ENCODE data around the gene LGR6. TPM values are rescaled to one million over a fixed set of nuclear protein-coding genes. Genes with fewer than 3 reads are reported as not detected.

The LGR6 gene
- total and polyA plus RNA-seq, 2 experiments from 2014 or later, result 0.66 to 0.89 TPM

DNA sequence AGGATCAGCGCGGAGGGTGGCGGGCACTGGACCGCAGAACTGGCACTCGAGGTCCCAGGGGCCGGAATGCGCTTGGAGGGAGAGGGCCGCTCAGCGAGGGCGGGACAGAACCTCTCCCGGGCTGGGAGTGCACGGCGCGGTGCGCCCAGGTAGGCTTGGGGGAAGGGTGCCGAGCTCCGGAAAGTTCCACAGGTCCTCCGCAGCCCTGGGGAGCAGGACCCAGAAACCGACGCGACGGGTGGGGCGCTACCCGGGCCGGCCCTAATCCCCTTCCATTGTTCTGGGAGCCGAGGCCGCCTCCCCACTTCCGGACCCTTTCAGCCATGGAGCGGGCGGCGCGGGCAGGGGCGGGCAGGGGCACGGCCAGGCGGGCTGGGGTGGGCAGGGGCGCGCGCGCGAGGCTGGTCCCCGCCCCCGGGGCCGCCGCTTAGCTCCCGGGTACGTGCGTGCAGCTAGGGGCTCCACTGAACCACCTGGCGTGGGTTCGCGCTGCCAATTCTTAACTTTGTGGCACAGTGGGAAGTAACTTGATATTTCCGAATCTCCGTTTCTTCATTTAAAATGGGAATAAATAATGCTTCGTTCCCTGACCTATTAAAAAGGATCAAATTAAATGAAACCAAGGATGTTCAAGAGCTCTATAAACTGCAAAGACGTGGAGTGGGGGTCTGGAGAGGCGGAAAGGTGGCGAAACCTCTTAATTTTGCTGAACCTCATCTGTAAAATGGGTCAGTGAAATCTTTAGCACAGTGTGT, 20.7 kb downstream of the LGR6 start:
- Mint-ChIP-seq H3K36me3 (ENCODE audit: low read depth) (no peaks in the 10 kb centered on the region), H3K27me3 (ENCODE audit: insufficient read depth, low read depth, poor library complexity) (peaks cover 18% of the 10 kb centered on the region), H3K4me1 (peaks cover 24% of the 10 kb centered on the region), H3K9me3 (no peaks in the 10 kb centered on the region), H3K27ac (no peak overlapping the region), H3K4me3 (peak overlapping the region; percentile 81)
- DNase-seq (ENCODE audit: low spot score) (peak; percentile 72), ATAC-seq (peak; percentile 68)
- no peak for TF ChIP-seq ZNF114 (CRISPR knock-in tag; IDR thresholded peaks at IDR 0.05)
- TF ChIP-seq, protein P1, sequence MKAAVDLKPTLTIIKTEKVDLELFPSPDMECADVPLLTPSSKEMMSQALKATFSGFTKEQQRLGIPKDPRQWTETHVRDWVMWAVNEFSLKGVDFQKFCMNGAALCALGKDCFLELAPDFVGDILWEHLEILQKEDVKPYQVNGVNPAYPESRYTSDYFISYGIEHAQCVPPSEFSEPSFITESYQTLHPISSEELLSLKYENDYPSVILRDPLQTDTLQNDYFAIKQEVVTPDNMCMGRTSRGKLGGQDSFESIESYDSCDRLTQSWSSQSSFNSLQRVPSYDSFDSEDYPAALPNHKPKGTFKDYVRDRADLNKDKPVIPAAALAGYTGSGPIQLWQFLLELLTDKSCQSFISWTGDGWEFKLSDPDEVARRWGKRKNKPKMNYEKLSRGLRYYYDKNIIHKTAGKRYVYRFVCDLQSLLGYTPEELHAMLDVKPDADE (IDR thresholded peaks at IDR 0.05), result no peak
- TF ChIP-seq, protein P2, sequence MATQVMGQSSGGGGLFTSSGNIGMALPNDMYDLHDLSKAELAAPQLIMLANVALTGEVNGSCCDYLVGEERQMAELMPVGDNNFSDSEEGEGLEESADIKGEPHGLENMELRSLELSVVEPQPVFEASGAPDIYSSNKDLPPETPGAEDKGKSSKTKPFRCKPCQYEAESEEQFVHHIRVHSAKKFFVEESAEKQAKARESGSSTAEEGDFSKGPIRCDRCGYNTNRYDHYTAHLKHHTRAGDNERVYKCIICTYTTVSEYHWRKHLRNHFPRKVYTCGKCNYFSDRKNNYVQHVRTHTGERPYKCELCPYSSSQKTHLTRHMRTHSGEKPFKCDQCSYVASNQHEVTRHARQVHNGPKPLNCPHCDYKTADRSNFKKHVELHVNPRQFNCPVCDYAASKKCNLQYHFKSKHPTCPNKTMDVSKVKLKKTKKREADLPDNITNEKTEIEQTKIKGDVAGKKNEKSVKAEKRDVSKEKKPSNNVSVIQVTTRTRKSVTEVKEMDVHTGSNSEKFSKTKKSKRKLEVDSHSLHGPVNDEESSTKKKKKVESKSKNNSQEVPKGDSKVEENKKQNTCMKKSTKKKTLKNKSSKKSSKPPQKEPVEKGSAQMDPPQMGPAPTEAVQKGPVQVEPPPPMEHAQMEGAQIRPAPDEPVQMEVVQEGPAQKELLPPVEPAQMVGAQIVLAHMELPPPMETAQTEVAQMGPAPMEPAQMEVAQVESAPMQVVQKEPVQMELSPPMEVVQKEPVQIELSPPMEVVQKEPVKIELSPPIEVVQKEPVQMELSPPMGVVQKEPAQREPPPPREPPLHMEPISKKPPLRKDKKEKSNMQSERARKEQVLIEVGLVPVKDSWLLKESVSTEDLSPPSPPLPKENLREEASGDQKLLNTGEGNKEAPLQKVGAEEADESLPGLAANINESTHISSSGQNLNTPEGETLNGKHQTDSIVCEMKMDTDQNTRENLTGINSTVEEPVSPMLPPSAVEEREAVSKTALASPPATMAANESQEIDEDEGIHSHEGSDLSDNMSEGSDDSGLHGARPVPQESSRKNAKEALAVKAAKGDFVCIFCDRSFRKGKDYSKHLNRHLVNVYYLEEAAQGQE (IDR thresholded peaks at IDR 0.05; ENCODE audit: unreplicated experiment), result no peak
- no peak for TF ChIP-seq EZH2 (IDR thresholded peaks at IDR 0.05; ENCODE audit: low read depth, unreplicated experiment)
- no peak for TF ChIP-seq POLR2AphosphoS5 (IDR thresholded peaks at IDR 0.05; ENCODE audit: low read depth)
- TF ChIP-seq JUNB (IDR thresholded peaks at IDR 0.05; ENCODE audit: unreplicated experiment), result no peak
- TF ChIP-seq ZNF331 (CRISPR knock-in tag; IDR thresholded peaks at IDR 0.05; ENCODE audit: low read depth), result no peak
- no peak for TF ChIP-seq EZH2phosphoT487 (IDR thresholded peaks at IDR 0.05; ENCODE audit: unreplicated experiment)
- TF ChIP-seq, protein P3, sequence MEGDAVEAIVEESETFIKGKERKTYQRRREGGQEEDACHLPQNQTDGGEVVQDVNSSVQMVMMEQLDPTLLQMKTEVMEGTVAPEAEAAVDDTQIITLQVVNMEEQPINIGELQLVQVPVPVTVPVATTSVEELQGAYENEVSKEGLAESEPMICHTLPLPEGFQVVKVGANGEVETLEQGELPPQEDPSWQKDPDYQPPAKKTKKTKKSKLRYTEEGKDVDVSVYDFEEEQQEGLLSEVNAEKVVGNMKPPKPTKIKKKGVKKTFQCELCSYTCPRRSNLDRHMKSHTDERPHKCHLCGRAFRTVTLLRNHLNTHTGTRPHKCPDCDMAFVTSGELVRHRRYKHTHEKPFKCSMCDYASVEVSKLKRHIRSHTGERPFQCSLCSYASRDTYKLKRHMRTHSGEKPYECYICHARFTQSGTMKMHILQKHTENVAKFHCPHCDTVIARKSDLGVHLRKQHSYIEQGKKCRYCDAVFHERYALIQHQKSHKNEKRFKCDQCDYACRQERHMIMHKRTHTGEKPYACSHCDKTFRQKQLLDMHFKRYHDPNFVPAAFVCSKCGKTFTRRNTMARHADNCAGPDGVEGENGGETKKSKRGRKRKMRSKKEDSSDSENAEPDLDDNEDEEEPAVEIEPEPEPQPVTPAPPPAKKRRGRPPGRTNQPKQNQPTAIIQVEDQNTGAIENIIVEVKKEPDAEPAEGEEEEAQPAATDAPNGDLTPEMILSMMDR (conservative IDR thresholded peaks at IDR 0.05; ENCODE audit: low read depth in 2 of 2), result no peak
- TF ChIP-seq NANOG (IDR thresholded peaks at IDR 0.05; ENCODE audit: borderline replicate concordance), result no peak
- no peak for TF ChIP-seq STAT1 (IDR thresholded peaks at IDR 0.05; ENCODE audit: unreplicated experiment)
- no peaks in the 10 kb centered on the region for H3F3A ChIP-seq (replicated peaks; ENCODE audit: low read depth)
- H3K4me1 ChIP-seq (ENCODE audit: insufficient read depth), result peaks cover 6% of the 10 kb centered on the region
- H3K36me3 ChIP-seq (ENCODE audit: insufficient read depth), result no peaks in the 10 kb centered on the region
- H3K27ac ChIP-seq (ENCODE audit: low read depth), result no peak overlapping the region
- peak overlapping the region; percentile 87 for H3K4me2 ChIP-seq
- peaks cover 5% of the 10 kb centered on the region for H3K27me3 ChIP-seq (ENCODE audit: insufficient read depth)
- peak overlapping the region; percentile 72 for H3K4me3 ChIP-seq
- peak overlapping the region; percentile 73 for H2AFZ ChIP-seq
- no peaks in the 10 kb centered on the region for H4K20me1 ChIP-seq (replicated peaks; ENCODE audit: insufficient read depth)
- no peaks in the 10 kb centered on the region for H3K79me2 ChIP-seq (replicated peaks; ENCODE audit: insufficient read depth)
- H3K9me2 ChIP-seq (ENCODE audit: insufficient read depth), result no peaks in the 10 kb centered on the region

Data from GM23338 (cell line).